ENCODE results near the gene NLRC4. TPM values are rescaled to one million over a fixed set of nuclear protein-coding genes. Genes with fewer than 3 reads are reported as not detected.
"Not testable (repeated sequence)": the region's sequence is repeated elsewhere in the genome, so short reads cannot be mapped to it uniquely, and the experiment has no call there.

NLRC4 gene
- polyA plus RNA-seq, 12 donors, result 0.49 to 1.8 (median 1.1) TPM; not detected in 2

GRCh38 chr2:32246911-32247310 lies 17.8 kb downstream of the NLRC4 start:
- no peak for DNase-seq

GRCh38 chr2:32242331-32242730 lies 22.4 kb downstream of the NLRC4 start:
- no peak for DNase-seq

GRCh38 chr2:32237996-32238395 lies 26.7 kb downstream of the NLRC4 start:
- DNase-seq, result no peak

- DNase-seq, result no peak
Observed at GRCh38 chr2:32237488-32237887, 27.2 kb downstream of the NLRC4 start.

- no peak for DNase-seq
Observed at GRCh38 chr2:32235315-32235714, 29.4 kb downstream of the NLRC4 start.

GRCh38 chr2:32231959-32232358 lies 32.7 kb downstream of the NLRC4 start:
- DNase-seq, result no peak

GRCh38 chr2:32229635-32230034 lies 35.1 kb downstream of the NLRC4 start:
- DNase-seq, result no peak

GRCh38 chr2:32228181-32228580 lies 36.5 kb downstream of the NLRC4 start:
- no peak for DNase-seq

GRCh38 chr2:32227492-32227891 lies 37.2 kb downstream of the NLRC4 start:
- DNase-seq, result no peak

- DNase-seq, result no peak
Observed at GRCh38 chr2:32222966-32223365, 41.7 kb downstream of the NLRC4 start.

GRCh38 chr2:32220445-32220844 lies 44.2 kb downstream of the NLRC4 start:
- no peak for DNase-seq

- no peak for DNase-seq
Observed at GRCh38 chr2:32212295-32212694, 52.4 kb downstream of the NLRC4 start.

- no peak for DNase-seq
Observed at GRCh38 chr2:32210767-32211408, 53.8 kb downstream of the NLRC4 start.

GRCh38 chr2:32203428-32203827 lies 61.3 kb downstream of the NLRC4 start:
- not testable (repeated sequence) for DNase-seq

- no peak for DNase-seq
Observed at GRCh38 chr2:32200814-32201213, 63.9 kb downstream of the NLRC4 start.

- DNase-seq, result no peak
Observed at GRCh38 chr2:32192418-32192817, 72.3 kb downstream of the NLRC4 start.

- DNase-seq, result no peak
Observed at GRCh38 chr2:32189011-32189410, 75.7 kb downstream of the NLRC4 start.

GRCh38 chr2:32182667-32183066 lies 82.0 kb downstream of the NLRC4 start:
- no peak for DNase-seq

Other genes starting within 250 kb of the NLRC4 start
- gene DPY30, start 225.1 kb downstream of the NLRC4 start, polyA plus RNA-seq (ENCODE audit: insufficient read length in 12 of 12), result 10 to 100 TPM in 11 of 12 donors, not detected in 1; 37.1 to 74.6 (median 45.9) TPM
- 10 to 100 TPM in 11 of 12 donors, not detected in 1; 16.5 to 23.0 (median 21.3) TPM for gene SPAST, start 201.3 kb downstream of the NLRC4 start, polyA plus RNA-seq (ENCODE audit: insufficient read length in 12 of 12)
- 10 to 100 TPM in 11 of 12 donors, not detected in 1; 16.7 to 22.6 (median 19.9) TPM for gene SLC30A6, start 99.0 kb downstream of the NLRC4 start, polyA plus RNA-seq (ENCODE audit: insufficient read length in 12 of 12)
- 100 to 1,000 TPM in 1 of 12 donors, 10 to 100 TPM in 11; 27.1 to 292 (median 51.0) TPM for gene YIPF4, start 13.0 kb upstream of the NLRC4 start, polyA plus RNA-seq (ENCODE audit: insufficient read length in 12 of 12)
- 10 to 100 TPM in 11 of 12 donors, not detected in 1; 41.6 to 62.0 (median 49.9) TPM for gene BIRC6, start 92.1 kb upstream of the NLRC4 start, polyA plus RNA-seq (ENCODE audit: insufficient read length in 12 of 12)

Data from muscle of arm (tissue), 12 donors.